BE2C (cell line): ENCODE data around the gene PET100.

Source experiments
- DNase-seq: peaks from one replicate; pipeline ENCODE4 v3.0.0-alpha.2; 2020
- H3K27me3 ChIP-seq: fragments of 250-450 bp; sonication (Bioruptor Pico); 2 replicates; pipeline ENCODE4 v1.5.1; 2020; ENCODE audit warnings: mild to moderate bottlenecking
- H3K36me3 ChIP-seq: fragments of 250-450 bp; sonication (Bioruptor Pico); 2 replicates; pipeline ENCODE4 v1.5.1; 2020; ENCODE audit warnings: mild to moderate bottlenecking
- H3K4me1 ChIP-seq: fragments of 250-450 bp; sonication (Bioruptor Pico); 2 replicates; pipeline ENCODE4 v1.5.1; 2020
- H3K4me3 ChIP-seq: 2 replicates; pipeline ENCODE4 v1.5.1; 2011; ENCODE audit warnings: low read depth, low read length
- H3K9me3 ChIP-seq: fragments of 250-450 bp; sonication (Bioruptor Pico); 2 replicates; pipeline ENCODE4 v1.5.1; 2020
- CTCF ChIP-seq: IDR thresholded peaks from 2 replicates; pipeline ENCODE4 v1.5.1; 2012; ENCODE audit warnings: mild to moderate bottlenecking, low read depth, low read length

PET100 gene

GRCh38 chr19:7680606-7681339 lies 51.2 kb downstream of the PET100 start, which contains the start of gene TRAPPC5:
TRAPPC5 (plus strand) TSS chr19:7680833; CDS start chr19:7682254, 1,421 bp downstream.
- H3K4me3 ChIP-seq, result peak within 1 kb of the TSS; percentile 90
- peaks cover 11% of the 10 kb centered on the region for H3K36me3 ChIP-seq
- TF ChIP-seq CTCF, result peak; percentile 53
- H3K9me3 ChIP-seq, result no peaks in the 10 kb centered on the region
- H3K4me1 ChIP-seq, result no peaks in the 10 kb centered on the region
- peaks cover 33% of the 10 kb centered on the region for H3K27me3 ChIP-seq
- peak; percentile 92 for DNase-seq
